GM23248 (cell line): ENCODE results near the gene CX3CL1. TPM values are rescaled to one million over a fixed set of nuclear protein-coding genes. Genes with fewer than 3 reads are reported as not detected.

ENCODE experiments used
- DNase-seq: peaks from one replicate; pipeline ENCODE4 v3.0.0-alpha.2; 2015
- H2AFZ ChIP-seq: fragments of 200-600 bp; sonication (generic); 2 replicates; pipeline ENCODE4 v1.6.1; 2016; ENCODE audit warnings: antibody characterized with exemption
- H3F3A ChIP-seq: fragments of 200-600 bp; sonication (generic); 2 replicates; pipeline ENCODE4 v1.6.1; 2016; ENCODE audit warnings: mild to moderate bottlenecking, antibody characterized with exemption, mixed run types; ENCODE audit not compliant: insufficient read depth
- H3K27ac ChIP-seq: fragments of 200-600 bp; sonication (generic); 2 replicates; pipeline ENCODE4 v1.5.1; 2016; ENCODE audit warnings: mild to moderate bottlenecking
- H3K27me3 ChIP-seq: fragments of 200-600 bp; sonication (generic); replicated peaks from 2 replicates; pipeline ENCODE4 v1.6.1; 2016; ENCODE audit warnings: mild to moderate bottlenecking; ENCODE audit not compliant: insufficient read depth
- H3K36me3 ChIP-seq: fragments of 200-600 bp; sonication (generic); 2 replicates; pipeline ENCODE4 v1.6.1; 2016; ENCODE audit warnings: low read depth, mild to moderate bottlenecking
- H3K4me1 ChIP-seq: fragments of 200-600 bp; sonication (generic); 2 replicates; pipeline ENCODE4 v1.6.1; 2016; ENCODE audit warnings: mild to moderate bottlenecking; ENCODE audit not compliant: insufficient read depth
- H3K4me2 ChIP-seq: fragments of 200-600 bp; sonication (generic); one replicate; pipeline ENCODE4 v1.6.1; 2016; ENCODE audit warnings: mild to moderate bottlenecking; ENCODE audit not compliant: unreplicated experiment
- H3K4me3 ChIP-seq: fragments of 200-600 bp; sonication (generic); 2 replicates; pipeline ENCODE4 v1.5.1; 2016; ENCODE audit warnings: mild to moderate bottlenecking
- H3K79me2 ChIP-seq: fragments of 200-600 bp; sonication (generic); 2 replicates; pipeline ENCODE4 v1.6.1; 2016; ENCODE audit warnings: mild to moderate bottlenecking; ENCODE audit not compliant: insufficient read depth
- H3K9ac ChIP-seq: fragments of 200-600 bp; sonication (generic); 2 replicates; pipeline ENCODE4 v1.6.1; 2016; ENCODE audit warnings: mild to moderate bottlenecking
- H3K9me2 ChIP-seq: fragments of 200-600 bp; sonication (generic); 2 replicates; pipeline ENCODE4 v1.6.1; 2016; ENCODE audit warnings: mixed run types, mild to moderate bottlenecking, moderate library complexity; ENCODE audit not compliant: insufficient read depth
- H3K9me3 ChIP-seq: fragments of 200-600 bp; sonication (generic); one replicate; pipeline ENCODE4 v1.6.1; 2017; ENCODE audit warnings: low read depth
- H4K20me1 ChIP-seq: fragments of 200-600 bp; sonication (generic); 2 replicates; pipeline ENCODE4 v1.6.0; 2016; ENCODE audit not compliant: insufficient read depth
- EZH2 ChIP-seq: fragments of 200-600 bp; sonication (generic); IDR thresholded peaks from 2 replicates; pipeline ENCODE4 v1.6.1; 2018; ENCODE audit warnings: antibody characterized with exemption, mild to moderate bottlenecking; ENCODE audit not compliant: insufficient read depth, poor library complexity, severe bottlenecking
- EZH2phosphoT487 ChIP-seq: fragments of 200-600 bp; sonication (generic); IDR thresholded peaks from 2 replicates; pipeline ENCODE4 v1.6.1; 2018; ENCODE audit warnings: antibody characterized with exemption, moderate library complexity, mild to moderate bottlenecking, low read depth; ENCODE audit not compliant: insufficient read depth
- WGBS, 2 experiments: methylation state at CpG; one replicate each; pipeline ENCODE4 v1.1.6; 2015 to 2017; ENCODE audit warnings: low lambda C conversion rate in 2 of 2, low coverage in 1 of 2; ENCODE audit errors: missing lambda C conversion rate in 2 of 2; 5-methylcytosine and 5-hydroxymethylcytosine counted together
- in situ Hi-C: fragments of 300-500 bp; cut with MboI; formaldehyde crosslinking; loops from 2 replicates; pipeline ENCODE4 v1.15.0; 2020
- polyA plus RNA-seq: library from polyadenylated mRNA; unstranded; fragments of >200 nt; fragmentation: Nextera tagmentation; extraction: Ambion mirVana; gene quantifications from 2 replicates; pipeline ENCODE4 v1.2.1, GENCODE V29; 2016
- total RNA-seq: library from RNA; depleted of rRNA; stranded (reverse); fragments of >200 nt; shearing (Covaris generic); gene quantifications from 2 replicates; pipeline ENCODE4 v1.2.3, GENCODE V29; 2014

CX3CL1 gene
- total and polyA plus RNA-seq, 2 experiments from 2014 or later: not detected

DNA sequence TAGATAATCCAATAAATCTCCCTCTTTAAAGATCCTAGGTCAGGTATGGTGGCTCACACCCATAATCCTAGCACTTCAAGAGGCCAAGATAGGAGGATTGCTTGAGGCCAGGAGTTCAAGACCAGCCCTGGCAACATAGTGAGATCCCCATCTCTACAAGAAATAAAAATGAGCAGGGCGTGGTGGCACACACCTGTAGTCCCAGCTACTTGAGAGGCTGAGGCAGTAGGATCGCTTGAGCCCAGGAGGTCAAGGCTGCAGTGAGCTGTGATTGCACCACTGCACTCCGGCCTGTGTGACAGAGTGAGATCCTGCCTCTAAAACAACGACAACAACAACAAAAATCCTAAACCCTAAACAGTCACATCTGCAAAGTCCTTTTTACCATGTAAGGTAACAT lies 15.7 kb upstream of the CX3CL1 start:
- no peak for DNase-seq
- 73 to 80% methylated on average over 4 of the region's 4 CpGs for WGBS, 2 experiments
- H3K9ac ChIP-seq: no peak overlapping the region
- H3K27me3 ChIP-seq: peaks cover 14% of the 10 kb centered on the region
- no peaks in the 10 kb centered on the region for H3K79me2 ChIP-seq
- no peak overlapping the region for H2AFZ ChIP-seq
- no peaks in the 10 kb centered on the region for H3K9me3 ChIP-seq
- no peaks in the 10 kb centered on the region for H4K20me1 ChIP-seq
- no peak overlapping the region for H3K4me3 ChIP-seq
- H3K36me3 ChIP-seq: no peaks in the 10 kb centered on the region
- no peaks in the 10 kb centered on the region for H3K4me1 ChIP-seq
- H3F3A ChIP-seq: no peaks in the 10 kb centered on the region
- H3K27ac ChIP-seq: no peak overlapping the region
- no peaks in the 10 kb centered on the region for H3K9me2 ChIP-seq
- in situ Hi-C loops: no loop called here
- H3K4me2 ChIP-seq: no peak overlapping the region
- TF ChIP-seq EZH2 (no peak), EZH2phosphoT487 (no peak)

DNA sequence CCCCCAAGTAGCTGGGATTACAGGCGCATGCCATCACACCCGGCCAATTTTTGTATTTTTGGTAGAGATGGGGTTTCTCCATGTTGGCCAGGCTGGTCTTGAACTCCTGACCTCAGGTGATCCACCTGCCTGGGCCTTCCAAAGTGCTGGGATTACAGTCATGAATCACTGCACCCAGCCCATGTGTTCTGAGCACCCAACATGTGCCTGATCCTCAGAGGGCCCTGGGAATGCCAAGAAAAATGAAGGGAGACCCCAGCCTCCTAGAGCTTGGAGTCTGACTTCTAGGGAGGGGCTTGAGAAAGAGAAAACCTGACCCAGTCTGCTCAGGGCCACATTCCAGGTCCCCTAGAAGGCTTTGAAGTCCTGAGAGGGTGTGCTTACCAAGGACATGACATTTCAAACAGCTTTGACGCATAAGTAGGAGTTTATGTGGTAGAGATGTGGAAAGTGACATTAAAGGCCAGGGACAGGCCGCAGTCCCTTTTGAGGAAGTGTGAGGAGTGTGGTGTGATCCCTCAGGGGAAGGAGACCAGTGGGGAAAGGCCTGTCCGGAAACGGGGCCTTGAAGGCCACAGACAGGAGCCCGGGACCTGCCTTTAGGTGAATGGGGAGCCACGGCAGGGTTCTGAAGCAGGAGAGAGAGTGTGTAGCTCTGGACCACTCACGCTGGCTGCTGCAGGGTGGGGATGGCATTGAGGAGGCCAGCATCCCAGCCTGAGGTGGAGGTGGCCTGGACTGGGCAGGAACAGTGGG lies 14.8 kb upstream of the CX3CL1 start:
- Histone ChIP-seq H3K4me2 (no peak overlapping the region), H3K4me3 (no peak overlapping the region), H3K27ac (no peak overlapping the region), H3K36me3 (no peaks in the 10 kb centered on the region), H3K79me2 (no peaks in the 10 kb centered on the region), H2AFZ (no peak overlapping the region), H4K20me1 (no peaks in the 10 kb centered on the region), H3K4me1 (no peaks in the 10 kb centered on the region), H3K9me3 (no peaks in the 10 kb centered on the region), H3F3A (no peaks in the 10 kb centered on the region), H3K9ac (no peak overlapping the region), H3K9me2 (no peaks in the 10 kb centered on the region), H3K27me3 (peaks cover 9% of the 10 kb centered on the region; the same call in 1 of the 2 replicates)
- in situ Hi-C loops: no loop called here
- DNase-seq: no peak
- TF ChIP-seq EZH2phosphoT487 (no peak), EZH2 (no peak)
- WGBS, 2 experiments: 67 to 69% methylated on average over 9 of the region's 9 CpGs

DNA sequence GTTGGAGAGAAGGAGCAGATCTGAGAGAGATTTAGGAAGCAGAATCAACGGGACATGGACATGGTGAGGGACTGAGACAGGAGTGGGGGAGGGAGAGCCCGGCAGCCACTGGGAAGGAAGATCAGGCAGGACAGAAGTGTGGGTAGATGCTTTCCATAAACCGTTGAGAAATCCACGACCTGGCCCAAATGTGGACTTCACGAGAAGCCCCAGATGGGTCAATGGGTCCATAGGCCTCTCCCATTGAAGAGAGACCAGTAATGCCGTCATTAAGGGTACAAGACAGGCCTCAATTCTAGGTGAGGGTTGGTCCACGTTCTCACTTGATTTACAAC lies 14.2 kb upstream of the CX3CL1 start:
- no peak overlapping the region for H2AFZ ChIP-seq
- H3F3A ChIP-seq: no peaks in the 10 kb centered on the region
- in situ Hi-C loops: no loop called here
- H3K9me2 ChIP-seq: no peaks in the 10 kb centered on the region
- peaks cover 9% of the 10 kb centered on the region; the same call in 1 of the 2 replicates for H3K27me3 ChIP-seq
- H3K36me3 ChIP-seq: no peaks in the 10 kb centered on the region
- H3K4me2 ChIP-seq: no peak overlapping the region
- H3K79me2 ChIP-seq: no peaks in the 10 kb centered on the region
- TF ChIP-seq EZH2 (no peak), EZH2phosphoT487 (no peak)
- no peaks in the 10 kb centered on the region for H3K9me3 ChIP-seq
- no peak overlapping the region for H3K9ac ChIP-seq
- 55 to 62% methylated on average over 7 of the region's 7 CpGs for WGBS, 2 experiments
- DNase-seq: no peak
- no peak overlapping the region for H3K27ac ChIP-seq
- no peak overlapping the region for H3K4me3 ChIP-seq
- H3K4me1 ChIP-seq: no peaks in the 10 kb centered on the region
- no peaks in the 10 kb centered on the region for H4K20me1 ChIP-seq

DNA sequence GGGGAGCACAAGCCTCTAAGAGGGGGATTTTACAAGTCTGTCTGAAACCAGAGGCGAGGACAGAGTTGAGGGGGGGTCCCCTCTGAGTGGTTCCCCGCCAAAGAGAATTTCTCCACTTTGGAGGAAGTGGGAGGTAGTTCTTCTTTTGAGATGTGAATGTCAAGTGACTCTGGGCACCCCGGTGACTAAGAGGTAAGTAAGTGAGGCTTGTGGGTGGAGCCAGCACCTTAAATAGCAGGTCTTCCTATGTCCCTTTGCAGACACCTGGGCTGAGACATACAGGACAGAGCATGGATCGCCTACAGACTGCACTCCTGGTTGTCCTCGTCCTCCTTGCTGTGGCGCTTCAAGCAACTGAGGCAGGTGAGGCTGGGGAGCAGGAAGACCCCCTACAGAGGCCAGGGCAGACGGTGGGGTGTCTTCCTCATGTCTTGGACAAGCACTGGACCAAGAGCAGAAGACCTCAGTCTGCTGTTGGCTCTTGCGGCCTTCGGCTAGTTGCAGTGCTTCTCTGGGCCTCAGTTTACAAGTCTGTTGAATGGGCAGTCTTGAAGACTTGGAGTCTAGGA lies 13.7 kb upstream of the CX3CL1 start, which contains the start of gene CCL22:
Gene CCL22 (plus strand): TSS at position 257 of the 569 bp plus-strand sequence. CDS start 34 bp downstream, at position 291.
- Histone ChIP-seq H3K79me2 (no peaks in the 10 kb centered on the region), H3K27ac (no peak within 1 kb of the TSS), H3K9ac (no peak within 1 kb of the TSS), H3K4me3 (no peak within 1 kb of the TSS), H3K9me2 (no peaks in the 10 kb centered on the region), H3K4me2 (no peak within 1 kb of the TSS), H2AFZ (no peak within 1 kb of the TSS), H3K36me3 (no peaks in the 10 kb centered on the region), H3K4me1 (no peaks in the 10 kb centered on the region), H3F3A (no peaks in the 10 kb centered on the region), H3K9me3 (no peaks in the 10 kb centered on the region), H3K27me3 (peaks cover 14% of the 10 kb centered on the region; the same call in 1 of the 2 replicates), H4K20me1 (no peaks in the 10 kb centered on the region)
- TF ChIP-seq EZH2phosphoT487: no peak
- 81 to 85% methylated on average over 9 of the region's 9 CpGs for WGBS, 2 experiments
- in situ Hi-C loops: no loop called here
- DNase-seq: no peak
